ENCODE measurements around the gene DNAJC30. TPM values are rescaled to one million over a fixed set of nuclear protein-coding genes. Genes with fewer than 3 reads are reported as not detected.

Gene DNAJC30
- polyA plus RNA-seq, 1 donor from 2014 or later, result 1.3 TPM

GRCh38 chr7:73719806-73720169, 36.5 kb upstream of the DNAJC30 start:
- H4K20me1 ChIP-seq (ENCODE audit: insufficient read depth), result no peaks in the 10 kb centered on the region
- peak overlapping the region; percentile 12 for H3K9ac ChIP-seq (ENCODE audit: low read length)
- H3F3A ChIP-seq (ENCODE audit: insufficient read depth, low read length, poor library complexity, severe bottlenecking), result no peaks in the 10 kb centered on the region
- H3K4me2 ChIP-seq (ENCODE audit: low read length), result peak overlapping the region; percentile 62
- no peaks in the 10 kb centered on the region for H3K36me3 ChIP-seq (ENCODE audit: insufficient read depth, low read length)
- no peak overlapping the region for H2AFZ ChIP-seq (ENCODE audit: low read depth, low read length)
- peaks cover 5% of the 10 kb centered on the region for H3K27me3 ChIP-seq (ENCODE audit: insufficient read depth, low read depth, low read length)
- TF ChIP-seq CTCF (IDR thresholded peaks at IDR 0.05; ENCODE audit: poor library complexity, severe bottlenecking), result no peak
- TF ChIP-seq REST (IDR thresholded peaks at IDR 0.05; ENCODE audit: borderline replicate concordance), result no peak
- no peak for TF ChIP-seq TAF1 (IDR thresholded peaks at IDR 0.05; ENCODE audit: low read depth)
- TF ChIP-seq POLR2AphosphoS5 (IDR thresholded peaks at IDR 0.05), result no peak
- TF ChIP-seq SMC3 (conservative IDR thresholded peaks at IDR 0.05; ENCODE audit: poor library complexity), result no peak
- TF ChIP-seq EP300 (conservative IDR thresholded peaks at IDR 0.05; ENCODE audit: poor library complexity, severe bottlenecking), result no peak
- no peak for TF ChIP-seq RAD21 (conservative IDR thresholded peaks at IDR 0.05)
- no peak for TF ChIP-seq MXI1 (conservative IDR thresholded peaks at IDR 0.05; ENCODE audit: poor library complexity, severe bottlenecking)
- no peak for TF ChIP-seq EZH2 (IDR thresholded peaks at IDR 0.05; ENCODE audit: borderline replicate concordance, insufficient read depth, low read length, poor library complexity, severe bottlenecking)
- peak overlapping the region; percentile 62 for H3K4me3 ChIP-seq (ENCODE audit: low read length)
- H3K79me2 ChIP-seq (replicated peaks; ENCODE audit: insufficient read depth, low read length), result peaks cover 10% of the 10 kb centered on the region
- no peaks in the 10 kb centered on the region for H3K9me3 ChIP-seq (ENCODE audit: low read length)
- H3K27ac ChIP-seq (ENCODE audit: low read length), result no peak overlapping the region
- no peaks in the 10 kb centered on the region for H3K9me2 ChIP-seq (ENCODE audit: insufficient read depth, low read length)

GRCh38 chr7:73718905-73719805, 35.9 kb upstream of the DNAJC30 start, which contains the start of gene STX1A:
STX1A (minus strand) TSS chr7:73719669; CDS start chr7:73719631, 38 bp downstream.
- Histone ChIP-seq H3K9ac (ENCODE audit: low read length) (peak within 1 kb of the TSS; percentile 69), H3K4me3 (ENCODE audit: low read length) (peak within 1 kb of the TSS; percentile 89), H3K36me3 (ENCODE audit: insufficient read depth, low read length) (no peaks in the 10 kb centered on the region), H4K20me1 (ENCODE audit: insufficient read depth) (no peaks in the 10 kb centered on the region), H3K79me2 (replicated peaks; ENCODE audit: insufficient read depth, low read length) (peaks cover 10% of the 10 kb centered on the region), H3K9me2 (ENCODE audit: insufficient read depth, low read length) (no peaks in the 10 kb centered on the region), H3K27me3 (ENCODE audit: insufficient read depth, low read depth, low read length) (peaks cover 5% of the 10 kb centered on the region), H3K27ac (ENCODE audit: low read length) (no peak within 1 kb of the TSS), H2AFZ (ENCODE audit: low read depth, low read length) (peak within 1 kb of the TSS; percentile 33), H3K9me3 (ENCODE audit: low read length) (no peaks in the 10 kb centered on the region), H3K4me2 (ENCODE audit: low read length) (peak within 1 kb of the TSS; percentile 62), H3F3A (ENCODE audit: insufficient read depth, low read length, poor library complexity, severe bottlenecking) (no peaks in the 10 kb centered on the region)
- TF ChIP-seq REST (IDR thresholded peaks at IDR 0.05; ENCODE audit: borderline replicate concordance), result no peak
- TF ChIP-seq SMC3 (conservative IDR thresholded peaks at IDR 0.05; ENCODE audit: poor library complexity), result no peak
- TF ChIP-seq POLR2AphosphoS5 (IDR thresholded peaks at IDR 0.05), result peak; percentile 44
- no peak for TF ChIP-seq CTCF (IDR thresholded peaks at IDR 0.05; ENCODE audit: poor library complexity, severe bottlenecking)
- peak; percentile 76 for TF ChIP-seq MXI1 (conservative IDR thresholded peaks at IDR 0.05; ENCODE audit: poor library complexity, severe bottlenecking)
- TF ChIP-seq EZH2 (IDR thresholded peaks at IDR 0.05; ENCODE audit: borderline replicate concordance, insufficient read depth, low read length, poor library complexity, severe bottlenecking), result no peak
- no peak for TF ChIP-seq RAD21 (conservative IDR thresholded peaks at IDR 0.05)
